HG03558 (cell line): ENCODE measurements around the gene DCK.
A peak's percentile ranks its signal among the peaks of the same experiment; 100 is the strongest.

ENCODE experiments used
- ATAC-seq: cut with Tn5 transposase; IDR thresholded peaks from one replicate; pipeline ENCODE4 v1.9.1; 2021; ENCODE audit warnings: moderate number of reproducible peaks; ENCODE audit not compliant: unreplicated experiment; ENCODE audit errors: extremely low read depth

The DCK gene

DNA sequence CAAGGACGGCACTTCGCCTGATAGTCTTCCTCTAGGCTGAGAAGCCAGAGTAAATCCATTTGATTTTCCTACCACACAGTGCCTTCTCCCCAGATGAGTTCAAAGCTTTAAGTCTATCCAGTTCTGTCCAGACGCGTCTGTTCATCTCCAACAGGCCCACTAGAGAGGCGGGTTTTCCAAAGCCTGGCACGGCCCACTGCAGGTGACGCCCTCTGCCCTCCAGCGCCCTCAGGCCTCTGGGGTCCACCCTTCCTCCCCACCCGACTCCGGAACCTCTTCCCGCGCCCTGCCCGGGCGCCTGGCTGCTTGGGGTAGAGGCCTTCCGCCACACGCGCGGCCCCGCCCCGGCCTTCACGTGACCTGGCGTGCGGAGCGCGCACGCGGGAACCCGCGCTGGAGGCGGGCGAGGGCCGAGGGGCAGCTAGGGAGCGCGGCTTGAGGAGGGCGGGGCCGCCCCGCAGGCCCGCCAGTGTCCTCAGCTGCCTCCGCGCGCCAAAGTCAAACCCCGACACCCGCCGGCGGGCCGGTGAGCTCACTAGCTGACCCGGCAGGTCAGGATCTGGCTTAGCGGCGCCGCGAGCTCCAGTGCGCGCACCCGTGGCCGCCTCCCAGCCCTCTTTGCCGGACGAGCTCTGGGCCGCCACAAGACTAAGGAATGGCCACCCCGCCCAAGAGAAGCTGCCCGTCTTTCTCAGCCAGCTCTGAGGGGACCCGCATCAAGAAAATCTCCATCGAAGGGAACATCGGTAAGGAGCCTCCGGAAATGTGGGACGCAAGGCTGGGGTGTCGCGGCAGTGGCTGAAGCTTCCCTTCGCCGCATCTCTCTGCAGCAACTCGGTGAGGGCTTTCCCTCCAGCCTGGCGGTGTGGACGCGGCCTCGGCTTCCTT is at the start of gene DCK:
Gene DCK, plus strand, starts transcription at position 469 of the 888 bp plus-strand sequence. Its CDS starts 187 bp downstream, at position 656.
- peak; percentile 61 for ATAC-seq

DNA sequence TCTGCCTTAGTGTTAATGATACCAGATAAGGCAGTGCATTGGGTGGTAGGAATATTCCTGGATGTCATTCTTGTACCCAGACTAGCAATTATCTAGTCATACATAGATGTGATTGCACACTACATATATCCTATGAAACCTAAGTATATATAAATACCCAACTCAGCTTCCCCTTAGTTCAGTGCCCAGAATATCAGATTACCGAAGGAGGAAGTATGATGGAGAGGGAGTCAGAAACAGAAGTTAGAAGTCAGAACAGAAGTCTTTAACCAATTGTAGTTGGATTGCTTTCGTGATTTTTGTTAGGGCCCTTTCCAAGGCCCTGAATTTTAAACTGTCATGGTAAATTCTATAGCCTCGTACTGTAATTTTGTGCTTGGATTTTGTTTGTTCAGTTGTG is 48.4 kb upstream of the DCK start:
- no peak for ATAC-seq

DNA sequence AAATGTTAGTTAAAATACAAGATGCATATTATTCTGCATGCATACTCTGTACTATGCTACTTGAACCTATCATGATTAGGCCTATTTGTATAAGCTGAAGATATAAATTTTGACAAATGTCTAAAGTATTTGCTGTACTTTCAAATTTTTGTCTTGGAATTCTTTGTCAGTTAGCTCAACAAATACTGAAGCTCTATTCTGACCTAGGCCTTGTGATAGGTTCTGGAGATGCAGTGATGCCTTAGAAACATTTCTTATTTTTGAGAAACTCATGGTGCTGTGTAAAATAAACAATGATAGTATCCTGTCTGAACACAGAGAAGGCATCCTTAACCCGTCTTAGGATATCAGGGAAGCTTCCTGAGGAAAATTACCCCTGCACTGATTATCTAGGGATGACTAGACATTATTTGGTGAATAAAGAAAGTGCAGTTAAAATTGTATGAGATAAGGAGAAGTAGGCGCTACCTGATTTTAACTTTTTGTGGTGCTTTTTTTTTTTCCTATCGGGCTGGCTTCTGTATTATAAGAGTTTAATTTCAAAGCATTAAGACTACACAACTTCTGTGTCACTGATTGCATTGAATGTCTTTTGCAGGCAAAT is 47.9 kb upstream of the DCK start:
- no peak for ATAC-seq

DNA sequence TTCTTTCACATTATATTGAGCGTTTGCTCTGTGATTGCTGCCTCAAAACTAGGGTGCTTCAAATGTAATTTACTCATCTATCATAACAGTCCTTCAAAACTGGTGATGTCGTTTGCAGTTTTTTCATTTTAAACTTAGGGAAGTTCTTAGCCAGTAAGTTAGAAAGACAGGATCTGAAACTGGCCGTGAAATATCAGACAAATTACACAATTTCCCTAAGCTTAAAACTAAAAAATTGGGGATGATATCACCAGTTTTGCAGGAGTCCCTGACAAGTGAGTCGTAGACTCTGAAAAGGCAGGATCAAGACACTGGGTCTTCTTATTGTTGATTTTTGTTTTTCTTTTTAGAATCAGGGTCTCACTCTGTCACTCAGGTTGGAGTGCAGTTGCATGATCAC is 46.5 kb upstream of the DCK start:
- ATAC-seq: no peak

DNA sequence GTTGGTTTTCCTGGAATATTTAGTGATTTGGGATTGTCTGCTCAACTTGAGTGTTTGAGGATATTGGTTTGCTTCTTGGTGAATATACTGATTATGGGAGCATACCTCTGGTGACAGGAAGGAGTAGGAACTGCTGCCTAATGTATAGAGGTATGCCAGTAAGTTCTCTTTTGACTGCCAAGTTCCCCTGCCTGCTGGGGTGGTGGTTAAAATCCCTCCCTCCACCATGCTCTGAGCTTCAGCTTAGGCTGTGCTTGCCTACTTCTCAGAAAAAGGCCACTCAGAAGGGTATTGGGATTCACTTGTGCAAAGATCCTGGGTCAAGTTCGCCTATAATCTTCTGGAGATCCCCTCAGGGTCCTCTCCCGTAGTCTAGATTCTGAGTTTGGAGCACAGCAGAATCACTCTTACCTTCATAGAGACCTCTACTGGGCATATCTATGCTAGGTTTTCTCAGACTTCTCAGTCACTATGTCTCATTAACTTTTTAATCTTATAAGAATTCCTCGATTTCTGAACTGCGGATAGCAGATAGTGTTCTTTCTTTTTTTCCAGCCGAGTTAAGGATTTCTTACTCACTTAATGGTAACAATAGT is 44.7 kb upstream of the DCK start:
- ATAC-seq: no peak

DNA sequence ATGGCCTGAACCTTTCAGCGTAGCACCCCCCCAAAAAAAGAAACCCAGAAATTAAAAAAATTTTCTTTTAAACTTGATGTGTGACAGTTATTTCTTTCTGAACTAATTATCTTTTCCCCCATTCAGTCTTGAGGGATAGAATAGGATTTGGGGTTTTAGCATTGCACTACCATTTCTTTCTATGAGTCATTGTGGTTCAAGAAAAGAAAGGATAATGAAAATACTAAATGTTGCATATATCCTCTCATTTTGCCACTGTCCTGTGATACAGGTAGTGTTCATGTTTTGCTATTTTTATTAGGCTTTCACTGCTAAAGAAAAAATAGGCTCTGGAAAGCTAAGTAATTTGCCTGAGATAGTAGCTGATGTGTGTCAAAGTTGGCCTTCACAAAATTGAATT is 39.4 kb upstream of the DCK start:
- no peak for ATAC-seq

DNA sequence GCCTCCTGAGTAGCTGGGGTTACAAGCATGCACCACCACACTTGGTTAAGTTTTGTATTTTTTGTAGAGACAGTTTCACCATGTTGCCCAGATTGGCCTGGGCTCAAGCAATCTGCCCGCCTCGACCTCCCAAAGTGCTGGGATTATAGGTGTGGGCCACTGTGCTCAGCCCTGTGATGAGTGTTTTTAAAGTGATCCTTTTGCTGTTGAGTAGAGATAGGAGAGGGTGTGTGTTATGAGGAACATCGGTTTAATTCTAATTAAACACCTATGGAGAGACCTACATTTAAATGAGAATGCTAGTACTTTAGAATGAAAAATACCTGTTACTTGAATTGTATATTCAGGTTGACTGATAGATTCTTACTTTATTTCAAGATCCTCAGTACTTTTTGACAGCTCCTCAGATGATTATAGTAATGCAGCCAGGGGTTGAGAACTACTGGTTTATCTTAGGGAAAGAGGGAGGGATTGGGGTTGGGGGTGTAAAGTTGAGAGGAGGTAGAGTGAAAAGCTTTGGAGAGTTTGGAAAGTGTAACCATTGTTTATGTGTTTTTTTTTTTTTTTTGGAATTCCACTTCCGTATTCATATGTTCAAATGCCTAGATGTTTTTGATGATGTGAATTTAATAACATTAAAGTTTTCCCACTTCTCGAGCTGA is 36.8 kb upstream of the DCK start:
- ATAC-seq: no peak

DNA sequence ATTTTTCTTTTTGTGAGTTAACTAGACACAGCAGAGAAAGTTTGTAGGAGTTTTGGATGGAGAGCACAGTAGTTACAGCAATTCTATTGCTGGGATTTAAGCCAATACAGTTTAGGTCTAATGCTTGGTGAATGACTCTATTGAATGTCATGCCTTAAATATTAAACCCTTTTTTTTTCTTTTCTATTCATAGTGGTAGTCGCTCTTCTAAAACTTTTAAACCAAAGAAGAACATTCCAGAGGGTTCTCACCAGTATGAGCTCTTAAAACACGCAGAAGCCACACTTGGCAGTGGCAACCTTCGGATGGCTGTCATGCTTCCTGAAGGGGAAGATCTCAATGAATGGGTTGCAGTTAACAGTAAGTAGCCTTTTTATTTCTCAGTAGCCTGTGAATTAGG is 34.8 kb upstream of the DCK start:
- ATAC-seq: no peak

DNA sequence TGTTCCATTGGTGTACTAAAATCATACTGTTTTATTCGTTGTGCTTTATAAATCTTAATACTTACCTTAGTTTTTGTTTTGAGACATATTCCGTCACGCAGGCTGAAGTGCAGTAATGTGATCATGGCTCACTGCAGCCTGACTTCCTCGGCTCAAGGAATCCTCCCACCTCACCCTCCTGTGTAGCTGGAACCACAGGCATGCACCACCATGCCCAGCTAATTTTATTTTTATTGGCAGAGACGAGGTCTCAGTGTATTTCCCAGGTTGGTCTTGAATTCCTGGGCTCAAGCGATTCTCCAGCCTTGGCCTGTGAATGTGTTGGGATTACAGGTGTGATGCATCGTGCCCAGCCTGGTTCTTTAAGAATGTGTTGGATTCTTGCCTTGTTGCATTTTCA is 24.4 kb upstream of the DCK start:
- no peak for ATAC-seq

DNA sequence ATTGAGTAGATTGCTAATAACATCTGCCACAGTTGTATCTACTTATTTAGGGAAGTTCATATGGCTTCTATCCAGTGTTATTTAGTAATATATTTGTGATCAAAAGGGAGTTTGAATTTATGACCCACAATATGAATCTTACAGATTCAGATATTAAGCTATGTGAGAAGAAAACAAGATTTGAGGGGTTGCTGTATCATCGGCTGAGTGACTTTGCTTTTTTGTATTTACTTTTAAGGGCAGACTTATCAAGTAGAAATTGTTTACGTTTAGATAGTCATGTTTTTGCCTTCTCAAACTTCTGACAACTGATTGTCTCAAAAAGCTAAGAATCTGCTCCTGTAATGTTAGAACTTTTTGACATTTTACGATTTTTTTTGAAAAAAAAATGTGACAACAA is 17.2 kb upstream of the DCK start:
- no peak for ATAC-seq

DNA sequence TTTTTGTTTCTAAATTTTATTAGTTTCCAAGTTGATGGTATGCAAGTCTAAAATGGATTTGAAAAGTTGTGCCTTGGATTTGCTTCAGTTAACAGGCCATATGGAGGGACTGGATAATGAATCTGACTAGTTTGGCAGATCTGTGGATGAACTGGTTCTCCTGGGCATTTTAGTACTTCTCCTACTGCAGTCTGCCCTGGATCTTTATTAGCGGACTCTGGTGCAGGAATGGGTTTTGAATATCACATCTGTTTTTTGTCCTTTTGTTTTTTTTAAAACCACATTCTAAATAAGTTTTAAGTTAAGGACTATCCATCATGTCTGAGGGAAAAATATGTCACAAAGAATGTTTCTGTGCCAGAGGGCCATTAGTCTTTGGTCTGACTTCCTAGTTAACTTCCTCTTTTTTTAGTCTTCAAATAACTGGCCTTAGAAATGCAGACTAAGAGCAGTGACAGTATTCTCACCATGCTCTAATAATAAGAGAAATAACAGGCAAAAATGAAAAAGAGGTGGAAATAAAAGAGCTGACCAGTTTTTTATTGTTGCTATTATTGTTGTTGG is 13.9 kb upstream of the DCK start:
- no peak for ATAC-seq

DNA sequence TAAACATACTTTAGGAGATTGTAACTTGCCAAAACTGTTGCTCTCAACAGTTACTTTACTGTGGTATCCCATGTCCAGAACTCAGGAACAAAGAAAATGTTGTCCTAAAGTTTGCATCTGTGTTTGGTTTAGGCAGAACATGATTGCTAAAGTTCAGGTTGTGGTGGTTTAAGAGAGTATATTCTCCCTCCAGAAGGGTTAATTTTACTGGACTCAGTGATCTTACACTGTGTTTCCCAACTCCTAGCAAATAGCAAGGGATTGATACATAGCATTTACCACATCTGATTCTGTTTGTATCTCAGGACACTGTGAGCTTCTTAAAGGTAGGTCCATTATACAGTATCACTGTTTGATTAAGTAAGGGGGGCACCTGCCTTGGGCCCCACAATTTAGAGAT is 13.3 kb upstream of the DCK start:
- no peak for ATAC-seq

DNA sequence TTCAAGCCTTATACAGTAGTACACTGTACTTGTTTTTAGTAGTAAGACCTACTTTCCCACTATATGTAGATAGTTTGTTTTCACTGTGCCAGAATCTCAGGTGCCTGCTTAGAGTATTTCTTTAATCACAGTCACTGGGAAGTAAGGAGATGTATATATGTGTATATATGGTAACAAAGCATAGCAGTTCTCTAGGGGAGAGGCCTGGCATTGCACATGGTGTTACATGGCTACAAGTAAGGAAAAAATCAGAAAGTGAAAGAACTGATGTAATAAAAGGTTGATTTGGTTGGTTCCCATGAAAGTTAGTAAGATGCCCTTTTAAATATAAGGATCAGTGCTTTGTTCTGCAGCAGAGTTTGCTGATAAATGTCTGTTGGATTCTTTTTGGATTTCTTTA is 9.3 kb upstream of the DCK start:
- no peak for ATAC-seq

DNA sequence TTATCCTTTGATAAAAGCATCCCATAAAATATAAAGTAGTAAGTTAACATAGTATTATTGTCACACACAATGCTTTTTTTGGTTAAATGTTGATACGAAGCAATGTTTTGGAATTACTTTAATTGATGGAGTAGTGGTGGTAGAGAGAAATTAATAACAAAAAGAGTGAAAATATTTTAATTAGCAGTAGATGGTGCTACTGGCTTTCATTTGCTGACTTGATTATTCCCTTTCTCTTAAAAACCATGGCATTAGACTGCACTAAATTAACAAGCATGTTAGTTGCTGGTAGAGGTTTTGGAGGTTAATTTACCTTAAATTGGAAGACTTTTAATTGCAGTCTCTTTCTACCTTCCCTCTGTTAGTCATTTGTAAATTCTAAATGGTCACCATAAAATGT is 8.9 kb upstream of the DCK start:
- no peak for ATAC-seq

DNA sequence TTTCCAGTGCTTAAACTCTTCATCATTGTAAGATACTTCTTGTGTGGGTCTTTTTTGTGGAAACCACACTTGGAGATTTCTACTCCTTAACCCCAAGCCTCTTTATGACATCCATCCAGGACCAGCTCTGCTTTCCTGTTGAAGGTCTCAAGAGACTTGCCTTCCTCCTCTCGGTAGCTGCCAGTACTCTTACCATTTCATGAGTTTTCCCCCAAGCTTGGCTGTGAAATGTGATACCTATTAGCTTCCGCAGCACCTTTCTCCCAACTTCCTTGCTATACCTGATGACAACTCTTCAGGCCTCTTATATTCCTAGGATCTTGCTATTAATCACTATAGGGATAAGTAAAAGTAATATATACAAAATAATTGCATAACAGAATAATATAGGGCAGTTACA is 1.9 kb upstream of the DCK start:
- no peak for ATAC-seq

DNA sequence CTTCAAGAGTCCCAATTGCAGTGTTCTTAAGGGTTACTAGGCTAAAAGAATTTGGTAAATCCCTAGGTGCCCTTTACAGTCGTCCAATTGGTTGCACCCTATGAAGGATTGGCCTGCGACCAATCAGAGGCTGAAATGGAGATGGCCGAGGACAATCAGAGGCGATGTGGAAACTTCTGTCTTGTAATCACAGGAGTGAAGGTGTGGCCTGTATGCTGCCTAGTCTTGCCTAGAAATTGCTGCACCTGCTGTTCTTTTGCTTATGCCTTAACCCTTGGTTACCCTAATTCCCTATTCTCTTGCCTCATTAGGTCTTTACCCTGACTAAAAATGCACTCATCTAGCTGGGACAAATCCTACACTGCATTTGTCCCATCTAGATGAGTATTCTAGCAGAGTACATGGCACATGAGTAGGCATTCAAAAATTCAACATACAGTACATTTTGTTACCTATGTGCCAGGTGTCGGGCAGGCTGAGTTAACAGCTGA is 1.0 kb upstream of the DCK start:
- ATAC-seq: no peak

DNA sequence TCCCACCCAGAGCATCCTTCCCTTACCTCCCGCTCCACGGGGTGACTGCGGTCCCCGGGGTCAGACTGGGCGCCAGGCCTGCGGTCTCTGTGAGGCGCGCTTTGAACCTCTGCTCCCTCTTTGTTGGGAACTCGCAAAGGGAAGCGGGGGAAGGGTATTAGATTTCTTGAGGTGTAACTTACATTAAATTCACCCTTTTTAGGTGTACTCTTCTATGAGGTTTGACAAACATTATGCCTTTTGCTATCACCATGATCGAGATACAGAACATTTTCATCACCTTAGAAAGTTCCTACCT is 569 bp downstream of the DCK start:
- ATAC-seq: no peak

DNA sequence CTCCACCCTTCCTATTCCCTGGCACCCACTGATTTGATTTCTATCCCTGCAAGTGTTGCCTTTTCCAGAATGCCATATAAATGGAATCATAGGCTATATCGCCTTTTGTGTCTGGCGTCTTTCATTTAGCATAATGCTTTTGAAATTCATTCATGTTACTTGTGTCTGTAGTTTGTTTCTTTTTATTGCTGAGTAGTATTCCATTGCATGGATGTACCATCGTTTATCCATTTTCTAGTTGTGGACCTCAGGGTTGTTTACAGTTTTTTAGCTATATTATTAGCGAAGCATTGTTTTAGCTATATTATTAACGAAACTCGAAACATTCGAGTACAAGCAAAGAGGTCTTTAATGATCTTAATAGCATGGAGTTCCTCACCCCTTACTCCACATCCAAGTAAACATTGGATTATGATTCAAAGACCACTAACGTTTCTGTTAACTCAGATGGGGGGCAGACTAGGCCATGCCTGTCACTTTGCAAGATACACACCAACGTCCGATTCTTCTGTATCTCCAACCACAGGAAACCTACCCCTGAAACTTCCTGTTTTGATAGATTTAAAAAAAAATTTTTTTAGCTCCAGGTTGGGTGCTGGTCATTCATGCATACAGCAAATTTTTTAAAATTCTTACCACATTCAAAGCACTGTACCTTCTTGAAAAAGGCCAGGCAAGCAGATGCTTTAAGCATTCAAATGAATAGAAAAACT is 1.1 kb downstream of the DCK start:
- peak; percentile 28 for ATAC-seq

DNA sequence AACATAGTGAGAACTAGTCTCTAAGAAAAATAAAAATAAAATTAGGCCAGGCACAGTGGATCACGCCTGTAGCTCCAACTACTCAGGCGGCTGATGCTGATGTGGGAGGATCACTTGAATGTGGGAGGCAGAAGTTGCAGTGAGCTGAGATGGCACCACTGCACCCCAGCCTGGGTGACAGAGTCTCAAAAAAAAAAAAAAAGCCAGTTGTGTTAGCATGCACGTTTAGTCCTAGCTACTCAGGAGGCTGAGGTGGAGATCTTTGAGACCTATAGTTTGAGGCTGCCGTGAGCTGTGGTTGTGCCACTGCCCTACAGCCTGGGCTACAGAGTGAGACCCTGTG is 2.5 kb downstream of the DCK start:
- ATAC-seq: no peak

DNA sequence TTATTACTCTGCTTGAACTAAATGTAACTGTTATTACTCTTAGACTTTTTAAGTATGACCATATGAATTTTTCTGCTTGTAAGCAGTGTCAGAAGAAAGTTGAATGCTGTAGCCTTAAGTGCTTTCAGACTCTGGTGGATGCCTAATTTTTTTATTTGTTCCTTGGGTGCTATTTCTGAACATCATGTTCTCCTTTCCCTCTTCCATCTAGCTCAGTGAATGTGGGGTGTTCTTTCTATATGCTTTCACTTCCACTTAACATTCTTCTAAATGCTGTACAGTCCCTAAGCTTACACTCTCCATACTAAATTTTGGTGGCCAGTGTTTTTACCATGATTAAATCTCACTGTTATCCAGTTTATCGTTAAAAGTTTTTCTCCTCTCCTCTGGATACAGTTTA is 3.6 kb downstream of the DCK start:
- no peak for ATAC-seq
